Lower leg skin (tissue), 3 donors: Measurements from ENCODE around the gene APPBP2.
"Not testable (repeated sequence)": the region's sequence is repeated elsewhere in the genome, so short reads cannot be mapped to it uniquely, and the experiment has no call there.

ENCODE experiments used
- POLR2A ChIP-seq, 2 donors: fragments of 450-650 bp; IDR thresholded peaks; one replicate each; pipeline ENCODE4 v1.6.1; 2016 to 2017; ENCODE audit warnings: antibody characterized with exemption in 2 of 2, mild to moderate bottlenecking in 1 of 2, moderate library complexity in 1 of 2
- TF ChIP-seq, protein P1 (sequence below), 3 donors: fragments of 450-650 bp; IDR thresholded peaks; one replicate each; pipeline ENCODE4 v1.5.1; 2016; ENCODE audit warnings: antibody characterized with exemption in 3 of 3, mild to moderate bottlenecking in 3 of 3, moderate library complexity in 2 of 3

DNA sequence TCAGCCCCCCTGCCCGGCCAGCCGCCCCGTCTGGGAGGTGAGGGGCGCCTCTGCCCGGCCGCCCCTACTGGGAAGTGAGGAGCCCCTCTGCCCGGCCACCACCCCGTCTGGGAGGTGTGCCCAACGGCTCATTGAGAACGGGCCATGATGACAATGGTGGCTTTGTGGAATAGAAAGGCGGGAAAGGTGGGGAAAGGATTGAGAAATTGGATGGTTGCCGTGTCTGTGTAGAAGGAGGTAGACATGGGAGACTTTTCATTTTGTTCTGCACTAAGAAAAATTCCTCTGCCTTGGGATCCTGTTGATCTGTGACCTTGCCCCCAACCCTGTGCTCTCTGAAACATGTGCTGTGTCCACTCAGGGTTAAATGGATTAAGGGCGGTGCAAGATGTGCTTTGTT is 26.2 kb upstream of the APPBP2 start:
- TF ChIP-seq, protein P1, sequence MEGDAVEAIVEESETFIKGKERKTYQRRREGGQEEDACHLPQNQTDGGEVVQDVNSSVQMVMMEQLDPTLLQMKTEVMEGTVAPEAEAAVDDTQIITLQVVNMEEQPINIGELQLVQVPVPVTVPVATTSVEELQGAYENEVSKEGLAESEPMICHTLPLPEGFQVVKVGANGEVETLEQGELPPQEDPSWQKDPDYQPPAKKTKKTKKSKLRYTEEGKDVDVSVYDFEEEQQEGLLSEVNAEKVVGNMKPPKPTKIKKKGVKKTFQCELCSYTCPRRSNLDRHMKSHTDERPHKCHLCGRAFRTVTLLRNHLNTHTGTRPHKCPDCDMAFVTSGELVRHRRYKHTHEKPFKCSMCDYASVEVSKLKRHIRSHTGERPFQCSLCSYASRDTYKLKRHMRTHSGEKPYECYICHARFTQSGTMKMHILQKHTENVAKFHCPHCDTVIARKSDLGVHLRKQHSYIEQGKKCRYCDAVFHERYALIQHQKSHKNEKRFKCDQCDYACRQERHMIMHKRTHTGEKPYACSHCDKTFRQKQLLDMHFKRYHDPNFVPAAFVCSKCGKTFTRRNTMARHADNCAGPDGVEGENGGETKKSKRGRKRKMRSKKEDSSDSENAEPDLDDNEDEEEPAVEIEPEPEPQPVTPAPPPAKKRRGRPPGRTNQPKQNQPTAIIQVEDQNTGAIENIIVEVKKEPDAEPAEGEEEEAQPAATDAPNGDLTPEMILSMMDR (IDR thresholded peaks at IDR 0.05) = not testable (repeated sequence)
- not testable (repeated sequence) for TF ChIP-seq POLR2A (IDR thresholded peaks at IDR 0.05)
